Urinary bladder (tissue), 4 donors: ENCODE data around the gene TBX3. TPM values are rescaled to one million over a fixed set of nuclear protein-coding genes. Genes with fewer than 3 reads are reported as not detected.

Experiments used
- DNase-seq: peaks from one replicate; pipeline ENCODE4 v3.0.0-alpha.2; 2015; ENCODE audit errors: extremely low spot score
- H3K27ac ChIP-seq: one replicate; pipeline ENCODE4 v1.5.1; 2013; ENCODE audit warnings: low read depth, mild to moderate bottlenecking, moderate library complexity
- H3K36me3 ChIP-seq: one replicate; pipeline ENCODE4 v1.6.1; 2013; ENCODE audit warnings: mild to moderate bottlenecking, moderate library complexity; ENCODE audit not compliant: insufficient read depth
- H3K4me1 ChIP-seq: one replicate; pipeline ENCODE4 v1.6.1; 2013; ENCODE audit warnings: mild to moderate bottlenecking, moderate library complexity; ENCODE audit not compliant: insufficient read depth
- H3K4me3 ChIP-seq: one replicate; pipeline ENCODE4 v1.5.1; 2013; ENCODE audit warnings: low read depth, low read length
- WGBS: extraction: QIAGEN DNeasy Blood & Tissue Kit; methylation state at CpG from one replicate; pipeline ENCODE4 v1.1.7; 2013; 5-methylcytosine and 5-hydroxymethylcytosine counted together
- polyA plus RNA-seq: library from polyadenylated mRNA; stranded (reverse); fragments of 200-250 nt; gene quantifications from one replicate; pipeline ENCODE4 v1.2.3, GENCODE V29; 2013
- total RNA-seq: library from RNA; depleted of rRNA; stranded (reverse); fragments of >200 nt; gene quantifications from one replicate; pipeline ENCODE4 v1.2.3, GENCODE V29; 2014
- donor health status: healthy with polysubstance abuse.
- donor health status: healthy.

The TBX3 gene
- total and polyA plus RNA-seq, 2 donors, result 53.8 to 123 TPM

DNA sequence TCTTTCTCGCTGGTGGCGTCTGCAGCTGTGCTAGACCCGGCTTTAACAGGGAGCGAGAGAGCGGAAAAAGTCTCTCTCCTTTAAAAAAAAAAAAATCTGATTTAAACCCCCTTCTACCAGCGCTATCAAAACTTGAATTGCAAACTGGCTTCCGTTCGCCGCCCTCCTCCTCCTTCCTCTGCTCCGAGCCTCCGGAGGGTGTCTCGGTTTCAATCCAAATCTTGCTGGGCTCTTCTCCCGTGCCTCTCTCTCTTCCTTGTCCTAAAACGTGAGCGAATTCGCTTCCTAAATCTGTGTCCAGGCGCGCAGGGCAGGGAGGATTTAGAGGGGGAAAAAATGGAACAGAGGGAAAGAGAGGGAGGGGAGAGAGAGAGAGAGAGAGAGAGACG lies 272 bp downstream of the TBX3 start:
- Histone ChIP-seq H3K27ac (peak overlapping the region; percentile 95), H3K4me3 (peak overlapping the region; percentile 93), H3K4me1 (no peaks in the 10 kb centered on the region), H3K36me3 (peaks cover 7% of the 10 kb centered on the region)
- DNase-seq, result no peak
- whole genome bisulfite sequencing, result under 1% methylated on average over 19 of the region's 19 CpGs

DNA sequence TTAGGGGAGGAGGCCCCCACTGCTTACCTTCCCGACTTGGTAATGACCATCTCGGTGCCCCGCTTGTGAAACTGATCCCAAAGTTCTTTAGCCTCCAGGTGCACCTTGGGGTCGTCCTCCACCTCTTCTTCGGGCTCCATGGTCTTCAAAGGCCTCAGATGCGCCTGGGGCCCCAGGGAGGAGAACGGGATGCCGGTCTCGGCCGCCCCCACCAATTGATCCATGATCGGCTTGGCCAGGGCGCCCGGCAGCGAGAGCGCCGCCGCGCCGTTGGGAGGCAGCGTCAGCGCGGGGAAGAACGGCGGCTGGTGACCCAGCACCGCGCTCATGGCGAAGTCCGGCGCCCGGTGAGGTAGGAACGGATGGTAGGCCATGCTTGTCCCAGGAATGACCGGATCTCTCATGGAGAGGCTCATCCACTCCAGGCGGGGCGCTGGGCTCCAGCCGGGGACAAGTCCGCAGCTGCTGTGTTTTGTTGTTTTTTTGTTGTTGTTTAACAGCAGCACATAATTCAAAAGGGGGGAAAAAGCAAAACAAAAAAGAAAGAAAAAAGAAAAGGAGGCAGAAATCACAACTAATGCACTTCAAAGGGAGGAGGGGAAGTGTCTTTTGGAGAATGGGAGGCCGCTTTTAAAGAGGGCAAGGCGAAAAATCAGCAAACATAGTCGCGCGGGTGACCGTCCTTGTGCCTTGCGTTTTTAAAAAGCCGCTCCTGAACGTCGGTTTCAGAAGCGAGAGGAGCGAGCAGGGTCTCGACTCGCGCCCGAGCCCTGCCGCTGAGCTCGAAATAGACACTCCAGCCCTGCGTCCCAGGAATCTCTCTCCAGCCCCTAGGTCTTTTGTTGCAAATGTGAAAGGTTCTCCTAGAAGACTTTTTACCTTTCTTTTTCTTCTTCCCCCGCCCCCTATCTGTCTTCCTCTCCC lies 928 bp downstream of the TBX3 start:
- Histone ChIP-seq H3K36me3 (peaks cover 11% of the 10 kb centered on the region), H3K27ac (peak overlapping the region; percentile 95), H3K4me3 (peak overlapping the region; percentile 93), H3K4me1 (no peaks in the 10 kb centered on the region)
- DNase-seq, result no peak
- WGBS, result 1% methylated on average over 56 of the region's 56 CpGs

- Histone ChIP-seq H3K4me1 (no peaks in the 10 kb centered on the region), H3K27ac (peak overlapping the region; percentile 95), H3K36me3 (peaks cover 11% of the 10 kb centered on the region), H3K4me3 (peak overlapping the region; percentile 93)
- no peak for DNase-seq
- 13% methylated on average over 10 of the region's 10 CpGs for WGBS
These were observed 1.7 kb downstream of the TBX3 start for GRCh38 chr12:114682106-114682784.

DNA sequence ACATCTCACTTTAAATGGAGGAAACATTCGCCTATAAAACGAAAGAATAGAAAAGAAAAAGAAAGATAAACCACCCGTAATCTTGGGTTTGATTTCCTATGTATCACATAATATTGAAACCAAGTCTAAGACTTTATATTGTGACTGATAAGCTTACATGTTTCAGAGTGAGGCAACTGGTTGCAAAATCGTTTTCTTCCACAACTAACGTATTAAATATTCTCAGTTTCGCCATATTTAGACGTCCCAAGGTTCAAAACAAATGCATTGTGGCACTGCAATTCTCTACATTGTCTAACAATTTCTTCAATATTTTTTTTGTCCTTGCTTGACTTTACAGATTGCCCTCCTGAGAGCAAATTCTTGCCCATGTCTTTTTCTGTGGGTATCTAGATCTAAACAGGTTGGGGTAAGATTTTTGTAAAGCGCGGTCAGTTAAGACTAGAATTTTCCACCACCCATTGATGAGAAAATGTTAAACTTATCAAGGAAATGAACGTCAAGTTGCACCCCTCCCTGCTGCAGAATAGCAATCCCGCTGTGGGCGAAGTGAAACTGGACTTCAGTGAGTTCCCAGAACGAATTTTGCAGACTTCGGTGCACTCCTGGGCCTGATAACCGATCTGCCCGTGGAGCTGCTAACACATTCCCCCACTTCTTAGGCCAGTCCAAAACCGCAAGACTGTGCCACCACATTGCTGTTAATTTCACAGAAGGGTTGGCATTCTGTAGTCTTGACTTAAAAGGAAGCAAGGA lies 2.7 kb downstream of the TBX3 start:
- Histone ChIP-seq H3K4me3 (peak overlapping the region; percentile 93), H3K27ac (peak overlapping the region; percentile 94), H3K36me3 (peaks cover 11% of the 10 kb centered on the region), H3K4me1 (no peaks in the 10 kb centered on the region)
- no peak for DNase-seq
- 22% methylated on average over 17 of the region's 17 CpGs for WGBS

DNA sequence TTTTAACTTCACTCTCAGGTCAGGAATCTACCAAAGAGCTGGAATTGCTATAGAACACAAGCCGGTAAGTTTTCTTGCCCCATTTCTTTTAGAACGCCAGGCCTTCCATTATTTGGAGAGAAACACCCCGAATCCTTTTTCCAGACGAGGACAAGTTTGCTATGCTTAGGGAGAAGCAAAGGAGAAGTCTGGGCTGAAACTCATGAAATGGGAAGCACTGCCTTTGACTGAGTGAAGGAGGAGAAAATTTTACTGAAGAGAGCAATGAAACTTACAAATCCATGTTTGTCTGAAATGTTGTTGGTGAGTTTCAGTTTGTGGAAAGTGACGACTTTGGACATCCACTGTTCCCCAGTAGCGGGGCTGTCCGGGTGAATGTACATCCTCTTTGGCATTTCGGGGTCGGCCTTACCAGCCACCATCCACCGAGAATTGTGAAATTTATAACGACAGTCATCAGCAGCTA lies 3.3 kb downstream of the TBX3 start:
- Histone ChIP-seq H3K4me1 (no peaks in the 10 kb centered on the region), H3K27ac (peak overlapping the region; percentile 94), H3K4me3 (peak overlapping the region; percentile 93), H3K36me3 (peaks cover 11% of the 10 kb centered on the region)
- no peak for DNase-seq
- WGBS, result 33% methylated on average over 11 of the region's 11 CpGs

- Histone ChIP-seq H3K27ac (peak overlapping the region; percentile 94), H3K4me3 (peak overlapping the region; percentile 93), H3K4me1 (no peaks in the 10 kb centered on the region), H3K36me3 (peaks cover 11% of the 10 kb centered on the region)
- DNase-seq, result no peak
- WGBS, result 53% methylated on average over 11 of the region's 11 CpGs
These were observed 4.0 kb downstream of the TBX3 start for GRCh38 chr12:114679942-114680341.

GRCh38 chr12:114679452-114679875 lies 4.5 kb downstream of the TBX3 start:
- peak overlapping the region; percentile 93 for H3K4me3 ChIP-seq
- H3K27ac ChIP-seq, result peak overlapping the region; percentile 87
- no peak for DNase-seq
- peaks cover 11% of the 10 kb centered on the region for H3K36me3 ChIP-seq
- 57% methylated on average over 10 of the region's 10 CpGs for WGBS
- no peaks in the 10 kb centered on the region for H3K4me1 ChIP-seq

DNA sequence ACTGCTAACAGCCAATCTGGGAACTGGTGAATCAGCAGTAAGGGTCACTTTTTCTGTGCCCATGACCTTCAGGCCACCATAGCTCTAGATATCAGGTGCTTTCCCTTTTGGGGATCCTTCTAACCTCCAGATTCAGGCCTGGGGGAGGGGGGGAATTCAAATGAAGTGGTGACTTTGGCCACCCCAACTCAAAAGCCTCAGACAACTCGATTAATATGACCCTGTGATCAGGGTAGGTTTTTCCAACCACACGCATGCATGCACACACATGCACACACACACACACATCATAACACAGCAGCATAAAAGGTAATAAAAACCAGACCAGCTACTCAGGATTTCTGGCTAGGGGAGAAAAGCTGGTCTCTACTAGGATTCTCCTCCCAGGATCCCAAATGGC lies 5.3 kb downstream of the TBX3 start:
- H3K36me3 ChIP-seq, result peaks cover 13% of the 10 kb centered on the region
- H3K27ac ChIP-seq, result peak overlapping the region; percentile 87
- no peaks in the 10 kb centered on the region for H3K4me1 ChIP-seq
- DNase-seq, result no peak
- WGBS, result 49% methylated on average over 2 of the region's 2 CpGs
- peak overlapping the region; percentile 93 for H3K4me3 ChIP-seq

- DNase-seq, result no peak
- WGBS, result 62% methylated on average over 2 of the region's 2 CpGs
- H3K4me1 ChIP-seq, result no peaks in the 10 kb centered on the region
These were observed 5.9 kb downstream of the TBX3 start for GRCh38 chr12:114678028-114678427.

GRCh38 chr12:114676142-114676741 lies 7.7 kb downstream of the TBX3 start:
- peaks cover 15% of the 10 kb centered on the region for H3K36me3 ChIP-seq
- H3K4me3 ChIP-seq, result peak overlapping the region; percentile 93
- DNase-seq, result no peak
- 65% methylated on average over 6 of the region's 6 CpGs for WGBS
- peak overlapping the region; percentile 86 for H3K27ac ChIP-seq
- no peaks in the 10 kb centered on the region for H3K4me1 ChIP-seq

More at GRCh38 chr12:114678028-114678427, 5.9 kb downstream of the TBX3 start:
- H3K36me3 ChIP-seq, result peaks cover 13% of the 10 kb centered on the region
- peak overlapping the region; percentile 78 for H3K27ac ChIP-seq
- peak overlapping the region; percentile 93 for H3K4me3 ChIP-seq

DNA sequence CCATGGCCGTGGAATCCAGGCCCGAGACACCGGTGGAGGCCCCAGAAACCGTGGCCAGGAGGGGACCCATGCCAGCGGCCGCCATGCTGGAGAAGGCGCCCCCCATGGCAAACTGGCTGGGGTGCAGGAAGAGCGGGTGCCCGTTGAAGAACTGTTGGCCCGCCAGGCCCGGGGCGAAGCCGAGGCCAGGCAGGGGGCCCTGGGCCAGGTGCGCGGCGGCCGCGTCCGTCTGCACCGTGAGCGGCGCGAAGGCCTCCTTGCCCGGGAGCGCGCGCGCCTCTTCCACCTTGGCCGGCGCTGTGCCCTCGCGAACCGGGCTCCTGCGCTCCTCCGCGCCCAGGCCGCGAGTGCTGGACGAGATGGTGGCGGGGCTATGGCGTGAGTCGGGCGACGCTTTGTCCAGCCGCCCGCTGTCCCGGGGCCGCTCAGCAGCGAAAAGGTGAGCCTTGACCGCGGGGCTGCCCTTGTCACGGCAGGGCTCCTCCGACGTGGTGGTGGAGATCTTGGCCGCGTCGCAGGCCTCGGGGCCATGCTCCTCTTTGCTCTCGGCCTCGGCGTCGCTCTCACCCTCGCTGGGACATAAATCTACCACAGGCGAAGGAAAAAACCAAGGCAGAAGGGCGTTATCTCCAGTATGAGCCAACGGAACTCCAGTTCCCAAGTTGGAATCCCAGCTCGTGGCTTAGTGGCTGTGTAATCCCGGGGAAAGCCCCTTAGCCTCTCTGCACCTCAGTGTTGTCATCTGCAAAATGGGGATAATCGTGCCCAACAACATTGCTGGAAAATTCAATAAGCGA lies 9.5 kb downstream of the TBX3 start:
- H3K4me3 ChIP-seq, result peak overlapping the region; percentile 45
- WGBS, result 57% methylated on average over 70 of the region's 70 CpGs
- no peaks in the 10 kb centered on the region for H3K4me1 ChIP-seq
- no peak for DNase-seq
- H3K36me3 ChIP-seq, result peaks cover 13% of the 10 kb centered on the region
- peak overlapping the region; percentile 92 for H3K27ac ChIP-seq

DNA sequence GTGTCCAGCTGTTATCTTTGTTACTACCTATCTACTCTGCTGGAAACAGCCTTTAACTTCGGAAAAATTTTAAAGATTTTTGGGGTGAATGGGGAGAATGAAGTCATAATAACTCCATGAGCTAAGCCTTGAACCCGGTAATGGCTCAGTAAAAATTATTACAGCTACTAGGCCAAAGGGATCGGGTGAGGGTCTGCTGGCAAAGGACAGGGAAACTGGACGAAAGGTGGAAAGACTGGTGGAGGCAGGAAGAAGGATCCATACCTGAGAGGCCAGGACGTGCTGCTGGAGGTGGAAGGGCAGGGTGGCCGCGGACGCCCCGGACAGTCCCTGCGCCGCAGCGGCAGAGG lies 10.1 kb downstream of the TBX3 start:
- 51% methylated on average over 12 of the region's 12 CpGs for WGBS
- Histone ChIP-seq H3K4me1 (no peaks in the 10 kb centered on the region), H3K27ac (peak overlapping the region; percentile 92), H3K4me3 (peak overlapping the region; percentile 45), H3K36me3 (peaks cover 9% of the 10 kb centered on the region)
- no peak for DNase-seq
